ENCODE data around the gene SGCD.

DNA sequence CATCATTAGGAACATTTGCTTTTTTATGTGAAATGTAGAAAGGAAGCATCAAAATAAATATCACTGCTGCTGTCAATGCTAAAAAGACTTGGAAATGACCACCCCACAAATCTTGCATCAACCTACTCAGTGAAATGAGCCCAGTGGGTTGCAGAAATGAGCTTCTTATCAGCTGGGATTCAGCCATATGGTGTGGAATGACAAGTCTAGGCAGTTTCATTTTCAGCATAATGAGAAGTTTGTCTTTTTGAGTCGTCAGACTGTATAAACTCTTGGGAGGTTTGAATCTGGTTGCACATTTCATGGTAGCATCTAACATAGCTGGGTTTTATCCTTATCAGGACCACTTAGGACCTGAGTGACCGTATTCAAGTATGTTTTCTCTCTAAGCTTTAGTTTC is 272.0 kb downstream of the SGCD start:
- TF ChIP-seq, protein P1, sequence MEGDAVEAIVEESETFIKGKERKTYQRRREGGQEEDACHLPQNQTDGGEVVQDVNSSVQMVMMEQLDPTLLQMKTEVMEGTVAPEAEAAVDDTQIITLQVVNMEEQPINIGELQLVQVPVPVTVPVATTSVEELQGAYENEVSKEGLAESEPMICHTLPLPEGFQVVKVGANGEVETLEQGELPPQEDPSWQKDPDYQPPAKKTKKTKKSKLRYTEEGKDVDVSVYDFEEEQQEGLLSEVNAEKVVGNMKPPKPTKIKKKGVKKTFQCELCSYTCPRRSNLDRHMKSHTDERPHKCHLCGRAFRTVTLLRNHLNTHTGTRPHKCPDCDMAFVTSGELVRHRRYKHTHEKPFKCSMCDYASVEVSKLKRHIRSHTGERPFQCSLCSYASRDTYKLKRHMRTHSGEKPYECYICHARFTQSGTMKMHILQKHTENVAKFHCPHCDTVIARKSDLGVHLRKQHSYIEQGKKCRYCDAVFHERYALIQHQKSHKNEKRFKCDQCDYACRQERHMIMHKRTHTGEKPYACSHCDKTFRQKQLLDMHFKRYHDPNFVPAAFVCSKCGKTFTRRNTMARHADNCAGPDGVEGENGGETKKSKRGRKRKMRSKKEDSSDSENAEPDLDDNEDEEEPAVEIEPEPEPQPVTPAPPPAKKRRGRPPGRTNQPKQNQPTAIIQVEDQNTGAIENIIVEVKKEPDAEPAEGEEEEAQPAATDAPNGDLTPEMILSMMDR (IDR thresholded peaks at IDR 0.05; ENCODE audit: insufficient read depth, low read length) = no peak
- TF ChIP-seq SPI1 (IDR thresholded peaks at IDR 0.05; ENCODE audit: borderline replicate concordance, low read depth) = no peak
- no peak for TF ChIP-seq GABPA (IDR thresholded peaks at IDR 0.05; ENCODE audit: low read depth)
